DOHH2 (cell line): ENCODE measurements around the gene ABTB2.

ENCODE experiments used
- H3F3A ChIP-seq: fragments of 200-600 bp; sonication (generic), shearing (Covaris generic); 2 replicates; pipeline ENCODE4 v1.6.0; 2016; ENCODE audit warnings: antibody characterized with exemption, mild to moderate bottlenecking; ENCODE audit not compliant: control insufficient read depth, insufficient read depth
- H3K27ac ChIP-seq: fragments of 200-600 bp; sonication (generic); 2 replicates; pipeline ENCODE4 v1.5.1; 2014; ENCODE audit warnings: low read depth, mild to moderate bottlenecking, low read length, moderate library complexity
- H3K27me3 ChIP-seq: fragments of 200-600 bp; sonication (generic); 2 replicates; pipeline ENCODE4 v1.6.1; 2014; ENCODE audit warnings: mild to moderate bottlenecking, low read length, mixed read lengths; ENCODE audit not compliant: control insufficient read depth
- H3K36me3 ChIP-seq: fragments of 200-600 bp; sonication (generic); 2 replicates; pipeline ENCODE4 v1.6.1; 2014; ENCODE audit warnings: mild to moderate bottlenecking, low read length, moderate library complexity, mixed read lengths; ENCODE audit not compliant: control insufficient read depth
- H3K4me1 ChIP-seq: fragments of 200-600 bp; sonication (generic); 2 replicates; pipeline ENCODE4 v1.6.1; 2014; ENCODE audit warnings: mild to moderate bottlenecking, low read length, mixed read lengths; ENCODE audit not compliant: control insufficient read depth
- H3K4me2 ChIP-seq: fragments of 200-600 bp; sonication (generic); 2 replicates; pipeline ENCODE4 v1.6.0; 2014; ENCODE audit warnings: mild to moderate bottlenecking, low read length, moderate library complexity
- H3K4me3 ChIP-seq: fragments of 200-600 bp; sonication (generic); 2 replicates; pipeline ENCODE4 v1.5.1; 2014; ENCODE audit warnings: mild to moderate bottlenecking, low read length, mixed read lengths
- H3K79me2 ChIP-seq: fragments of 200-600 bp; sonication (generic); 2 replicates; pipeline ENCODE4 v1.6.1; 2014; ENCODE audit warnings: mild to moderate bottlenecking, low read length, mixed read lengths; ENCODE audit not compliant: control insufficient read depth
- H3K9me2 ChIP-seq: fragments of 200-600 bp; sonication (generic); replicated peaks from 2 replicates; pipeline ENCODE4 v1.6.1; 2014; ENCODE audit warnings: mild to moderate bottlenecking, low read length, mixed read lengths; ENCODE audit not compliant: control insufficient read depth
- H3K9me3 ChIP-seq: fragments of 200-600 bp; sonication (generic); 2 replicates; pipeline ENCODE4 v1.6.1; 2014; ENCODE audit warnings: antibody characterized with exemption, low read length, mixed read lengths; ENCODE audit not compliant: control insufficient read depth, insufficient read depth
- H4K20me1 ChIP-seq: fragments of 200-600 bp; sonication (generic); 2 replicates; pipeline ENCODE4 v1.6.0; 2014; ENCODE audit warnings: low read depth, mild to moderate bottlenecking, antibody characterized with exemption, low read length, moderate library complexity; ENCODE audit not compliant: control insufficient read depth, insufficient read depth
- CTCF ChIP-seq: fragments of 200-600 bp; sonication (generic); IDR thresholded peaks from one replicate; pipeline ENCODE4 v1.5.1; 2014; ENCODE audit warnings: antibody characterized with exemption, mild to moderate bottlenecking, low read depth, low read length; ENCODE audit not compliant: poor library complexity, severe bottlenecking
- EZH2phosphoT487 ChIP-seq: fragments of 200-600 bp; sonication (generic); IDR thresholded peaks from 2 replicates; pipeline ENCODE4 v1.6.1; 2017; ENCODE audit warnings: borderline replicate concordance, mild to moderate bottlenecking, antibody characterized with exemption, low read length, moderate library complexity, mixed read lengths

Gene ABTB2

GRCh38 chr11:34317666-34318065 lies 40.1 kb downstream of the ABTB2 start:
- H3K4me1 ChIP-seq: no peaks in the 10 kb centered on the region
- no peaks in the 10 kb centered on the region for H3K79me2 ChIP-seq
- no peak overlapping the region for H3K27ac ChIP-seq
- peaks cover 9% of the 10 kb centered on the region; the same call in 1 of the 2 replicates for H3K27me3 ChIP-seq
- no peak overlapping the region for H3K4me2 ChIP-seq
- H3F3A ChIP-seq: no peaks in the 10 kb centered on the region
- H3K4me3 ChIP-seq: no peak overlapping the region
- H3K36me3 ChIP-seq: no peaks in the 10 kb centered on the region
- H3K9me2 ChIP-seq: no peaks in the 10 kb centered on the region
- no peaks in the 10 kb centered on the region for H3K9me3 ChIP-seq
- H4K20me1 ChIP-seq: no peaks in the 10 kb centered on the region
- TF ChIP-seq EZH2phosphoT487: no peak
- no peak for TF ChIP-seq CTCF

GRCh38 chr11:34317036-34317360 lies 40.8 kb downstream of the ABTB2 start:
- H3K27ac ChIP-seq: no peak overlapping the region
- no peak overlapping the region for H3K4me2 ChIP-seq
- H3K79me2 ChIP-seq: no peaks in the 10 kb centered on the region
- H3K4me3 ChIP-seq: no peak overlapping the region
- peaks cover 9% of the 10 kb centered on the region; the same call in 1 of the 2 replicates for H3K27me3 ChIP-seq
- H4K20me1 ChIP-seq: no peaks in the 10 kb centered on the region
- no peaks in the 10 kb centered on the region for H3K36me3 ChIP-seq
- H3K9me3 ChIP-seq: no peaks in the 10 kb centered on the region
- H3F3A ChIP-seq: no peaks in the 10 kb centered on the region
- no peaks in the 10 kb centered on the region for H3K4me1 ChIP-seq
- TF ChIP-seq CTCF: no peak
- TF ChIP-seq EZH2phosphoT487: no peak
- no peaks in the 10 kb centered on the region for H3K9me2 ChIP-seq

- no peak overlapping the region for H3K4me3 ChIP-seq
- H3K4me2 ChIP-seq: no peak overlapping the region
- TF ChIP-seq CTCF (no peak), EZH2phosphoT487 (no peak)
- H3F3A ChIP-seq: no peaks in the 10 kb centered on the region
- no peaks in the 10 kb centered on the region for H3K36me3 ChIP-seq
- no peaks in the 10 kb centered on the region for H4K20me1 ChIP-seq
- H3K9me2 ChIP-seq: no peaks in the 10 kb centered on the region
- no peaks in the 10 kb centered on the region for H3K79me2 ChIP-seq
- no peaks in the 10 kb centered on the region for H3K9me3 ChIP-seq
- H3K27ac ChIP-seq: no peak overlapping the region
- H3K27me3 ChIP-seq: peaks cover 9% of the 10 kb centered on the region; the same call in 1 of the 2 replicates
- no peaks in the 10 kb centered on the region for H3K4me1 ChIP-seq
Measured at GRCh38 chr11:34316347-34317035, 41.3 kb downstream of the ABTB2 start.

GRCh38 chr11:34315394-34315793 lies 42.4 kb downstream of the ABTB2 start:
- H3K27ac ChIP-seq: no peak overlapping the region
- peaks cover 11% of the 10 kb centered on the region; the same call in 1 of the 2 replicates for H3K27me3 ChIP-seq
- H3K4me1 ChIP-seq: no peaks in the 10 kb centered on the region
- no peak for TF ChIP-seq EZH2phosphoT487
- no peak for TF ChIP-seq CTCF
- no peaks in the 10 kb centered on the region for H3K36me3 ChIP-seq
- no peaks in the 10 kb centered on the region for H4K20me1 ChIP-seq
- H3K9me3 ChIP-seq: no peaks in the 10 kb centered on the region
- no peak overlapping the region for H3K4me3 ChIP-seq
- H3K79me2 ChIP-seq: no peaks in the 10 kb centered on the region
- no peak overlapping the region for H3K4me2 ChIP-seq
- H3F3A ChIP-seq: no peaks in the 10 kb centered on the region
- H3K9me2 ChIP-seq: no peaks in the 10 kb centered on the region
